Stimulated activated CD8-positive, alpha-beta memory T cell treated with anti-CD3 and anti-CD28 coated beads, Interleukin-4, amount 100 ng/mL, for 48 hours (primary cell): ENCODE results near the gene NTN4.
"Not testable (repeated sequence)": the region's sequence is repeated elsewhere in the genome, so short reads cannot be mapped to it uniquely, and the experiment has no call there.

Source experiments
- DNase-seq: peaks from one replicate; pipeline ENCODE4 v3.0.0-alpha.2; 2020

Gene NTN4

GRCh38 chr12:95790033-95790916 is at the start of gene NTN4:
Gene NTN4 (minus strand): TSS chr12:95790764. CDS start chr12:95790309, 455 bp downstream.
- peak; percentile 44 for DNase-seq

DNA sequence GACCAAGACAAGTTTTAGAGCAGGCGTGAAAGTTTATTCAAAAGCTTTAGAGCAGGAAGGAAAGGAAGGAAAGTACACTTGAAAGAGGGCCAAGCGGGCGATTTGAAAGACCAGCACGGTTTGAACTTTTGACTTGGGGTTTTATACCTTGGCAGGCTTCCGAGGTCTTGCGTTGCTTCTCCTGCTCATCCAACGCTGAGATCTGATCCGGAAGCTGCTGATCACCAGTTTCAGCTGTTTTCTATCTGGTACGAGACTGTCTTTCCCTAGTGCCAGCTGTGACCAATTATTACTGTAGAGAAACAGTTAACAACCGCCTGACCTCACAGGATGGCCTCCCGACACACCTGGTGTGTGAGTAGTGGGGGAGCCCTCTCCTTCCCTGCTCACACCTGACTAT is 47.6 kb upstream of the NTN4 start:
- DNase-seq, result no peak

DNA sequence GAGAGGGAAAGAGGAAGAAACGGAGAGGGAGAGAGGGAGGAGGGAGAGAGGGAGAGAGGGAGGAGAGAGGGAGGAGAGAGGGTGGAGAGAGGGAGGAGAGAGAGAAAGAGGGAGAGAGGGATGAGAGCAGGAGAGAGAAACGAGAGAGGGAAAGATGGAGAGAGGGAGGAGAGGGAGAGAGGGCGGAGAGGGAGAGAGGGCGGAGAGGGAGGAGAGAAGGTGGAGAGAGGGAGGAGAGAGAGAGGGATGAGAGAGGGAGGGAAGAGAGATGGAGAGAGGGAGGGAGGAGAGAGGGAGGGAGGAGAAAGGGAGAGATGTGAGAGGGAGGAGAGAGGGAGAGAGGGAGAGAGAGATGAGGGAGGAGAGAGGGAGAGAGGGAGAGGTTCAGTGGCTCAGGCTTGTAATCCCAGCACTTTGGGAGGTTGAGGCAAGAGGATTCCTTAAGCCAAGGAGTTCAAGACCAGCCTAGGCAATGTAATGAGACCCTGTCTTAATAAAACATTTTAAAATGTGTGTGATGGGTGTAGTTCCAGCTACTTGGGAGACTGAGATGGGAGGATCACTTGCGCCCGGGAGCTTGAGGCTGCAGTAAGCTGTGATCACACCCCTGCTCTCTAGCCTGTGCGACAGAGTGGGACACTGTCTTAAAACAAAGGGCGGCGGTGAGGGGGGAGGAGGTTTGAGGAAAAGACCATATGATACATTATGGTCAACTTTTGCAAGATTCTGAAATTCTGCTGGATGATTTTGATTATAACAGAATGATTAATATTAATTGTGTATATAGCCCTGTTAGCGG is 46.9 kb upstream of the NTN4 start:
- DNase-seq, result no peak

DNA sequence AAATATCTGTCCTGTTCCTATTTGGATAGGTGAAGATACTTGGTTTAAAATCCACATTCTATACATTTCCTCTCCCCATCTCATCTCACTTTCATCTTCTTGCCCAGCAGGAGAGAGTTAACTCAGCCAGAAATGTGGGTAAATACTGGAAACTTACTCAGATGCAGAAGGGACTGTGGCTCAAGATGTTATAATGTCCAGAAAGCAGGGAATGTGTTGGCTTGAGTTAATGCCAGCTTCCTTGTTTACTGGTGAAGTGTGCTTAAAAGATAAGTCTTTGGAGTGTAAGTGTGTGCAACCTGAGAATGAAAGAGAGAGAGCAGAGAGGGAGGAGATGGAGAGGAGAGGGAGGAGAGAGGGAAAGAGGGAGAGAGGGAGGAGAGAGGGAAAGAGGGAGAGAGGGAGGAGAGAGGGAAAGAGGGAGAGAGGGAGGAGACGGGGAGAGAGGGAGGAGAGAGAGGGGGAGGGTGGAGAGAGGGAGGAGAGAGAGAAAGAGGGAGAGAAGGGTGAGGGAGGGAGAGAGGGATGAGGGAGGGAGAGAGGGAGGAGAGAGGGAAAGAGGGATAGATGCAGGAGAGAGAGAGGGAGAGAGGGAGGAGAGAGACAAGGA is 46.2 kb upstream of the NTN4 start:
- no peak for DNase-seq

DNA sequence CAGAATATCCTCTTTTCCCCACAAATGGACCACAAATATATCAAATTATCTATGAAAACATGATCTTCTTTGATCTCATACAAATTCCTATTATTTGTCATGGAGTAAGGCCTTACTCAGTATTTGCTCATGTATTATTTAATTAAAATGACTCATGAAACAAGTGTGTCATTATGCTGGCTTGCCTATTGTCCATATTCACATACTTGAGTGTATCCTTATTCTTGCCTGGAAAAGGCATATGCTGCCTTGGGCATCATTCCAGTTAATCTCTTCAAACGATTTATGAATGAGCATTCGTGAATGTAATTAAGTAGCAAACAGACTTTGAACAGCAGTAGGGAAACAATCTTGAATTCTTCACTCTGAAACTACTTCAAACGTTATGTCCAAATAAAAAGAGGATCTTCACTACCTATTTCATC is 45.6 kb upstream of the NTN4 start:
- no peak for DNase-seq

GRCh38 chr12:95834572-95834971 is 44.0 kb upstream of the NTN4 start:
- DNase-seq, result no peak

GRCh38 chr12:95830335-95831089 is 39.9 kb upstream of the NTN4 start:
- no peak for DNase-seq

DNA sequence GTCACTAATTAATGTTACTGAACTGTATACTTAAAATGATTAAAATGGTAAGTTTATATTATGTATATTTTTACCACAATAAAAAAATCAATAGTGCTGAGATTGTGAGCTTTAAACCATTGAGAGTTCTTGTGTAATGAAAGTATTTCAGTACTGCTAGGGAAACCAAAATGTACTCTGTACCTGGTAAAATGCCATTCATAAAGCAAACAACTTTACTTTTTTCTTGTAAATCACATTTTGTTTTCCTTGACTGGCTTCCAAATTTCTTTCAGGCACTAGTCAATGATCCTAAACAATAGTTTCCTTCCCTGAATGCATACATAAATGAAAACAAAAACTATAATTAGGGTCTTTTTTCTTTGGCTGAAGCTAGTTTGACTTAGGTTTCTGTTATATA is 38.8 kb upstream of the NTN4 start:
- DNase-seq, result no peak

DNA sequence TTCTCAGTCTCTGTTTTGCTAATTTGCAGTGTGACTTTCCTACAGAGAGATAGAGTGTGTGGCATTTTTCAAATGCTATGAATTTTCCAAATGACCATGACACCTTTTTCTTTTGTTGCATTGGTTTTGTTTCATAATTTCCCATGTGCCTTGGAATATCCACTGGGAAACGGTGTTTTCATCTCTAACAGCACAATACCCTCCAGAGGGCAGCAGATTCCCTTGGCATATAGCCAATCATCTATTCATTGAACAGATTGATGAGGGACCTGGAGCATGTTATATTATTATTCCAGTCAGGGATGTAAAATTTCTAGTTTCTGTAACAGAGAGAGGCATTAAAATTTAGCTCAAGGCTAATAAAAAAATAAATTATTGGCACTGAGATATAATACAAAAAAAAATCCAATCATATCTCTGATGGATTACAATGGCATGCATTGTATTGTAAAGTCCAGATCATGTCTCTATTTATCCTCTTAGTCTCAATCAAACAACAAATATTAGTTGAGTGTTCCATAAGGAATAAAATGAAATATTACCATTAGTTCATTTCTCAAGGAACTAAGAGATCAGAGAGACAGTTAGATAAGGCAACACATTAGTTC is 29.6 kb upstream of the NTN4 start:
- DNase-seq, result no peak

DNA sequence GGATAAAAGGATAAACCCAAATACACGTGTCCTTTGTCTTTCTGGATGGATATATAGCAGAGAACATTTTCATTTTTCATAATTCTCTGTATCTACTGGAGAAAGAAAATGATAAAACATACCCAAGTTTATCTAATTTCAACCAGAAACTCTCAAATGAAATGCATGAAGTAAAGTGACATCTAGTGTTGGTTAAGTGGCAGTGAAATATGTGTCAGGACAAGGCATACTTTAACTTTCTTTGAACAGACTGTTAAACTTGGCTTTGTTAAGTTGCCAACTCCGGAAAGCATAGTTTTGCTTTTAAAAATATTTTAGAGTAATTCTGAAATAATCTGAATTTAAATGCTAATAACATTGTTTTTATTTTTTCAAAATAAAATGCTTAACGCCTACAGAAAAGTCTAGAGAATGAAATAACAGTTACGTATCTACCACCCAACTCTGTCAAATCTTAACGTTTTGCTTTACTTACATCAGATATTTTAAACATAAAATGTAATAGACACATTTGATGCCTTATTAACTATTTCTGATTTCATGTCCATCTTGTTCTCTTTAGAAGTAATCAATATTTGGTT is 25.2 kb upstream of the NTN4 start:
- DNase-seq, result no peak

- not testable (repeated sequence) for DNase-seq
Observed at GRCh38 chr12:95812155-95812554, 21.6 kb upstream of the NTN4 start.

DNA sequence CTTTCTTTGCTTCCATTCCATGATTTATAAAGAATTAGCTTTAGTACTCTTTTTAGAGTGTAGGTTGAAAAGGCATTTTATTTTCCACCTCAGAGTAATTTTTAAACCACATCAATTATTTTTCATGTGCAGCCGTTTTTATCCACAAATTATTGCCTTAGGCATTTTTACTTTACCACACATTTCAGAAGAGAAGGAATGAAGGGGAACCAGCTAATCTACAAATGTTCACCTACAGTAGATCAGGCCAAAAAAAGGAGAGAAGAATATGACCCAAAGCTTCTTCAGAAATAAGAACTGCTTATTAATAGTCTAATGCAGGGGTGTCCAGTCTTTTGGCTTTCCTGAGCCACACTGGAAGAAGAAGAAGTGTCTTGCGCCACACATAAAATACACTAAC is 19.8 kb upstream of the NTN4 start:
- no peak for DNase-seq

DNA sequence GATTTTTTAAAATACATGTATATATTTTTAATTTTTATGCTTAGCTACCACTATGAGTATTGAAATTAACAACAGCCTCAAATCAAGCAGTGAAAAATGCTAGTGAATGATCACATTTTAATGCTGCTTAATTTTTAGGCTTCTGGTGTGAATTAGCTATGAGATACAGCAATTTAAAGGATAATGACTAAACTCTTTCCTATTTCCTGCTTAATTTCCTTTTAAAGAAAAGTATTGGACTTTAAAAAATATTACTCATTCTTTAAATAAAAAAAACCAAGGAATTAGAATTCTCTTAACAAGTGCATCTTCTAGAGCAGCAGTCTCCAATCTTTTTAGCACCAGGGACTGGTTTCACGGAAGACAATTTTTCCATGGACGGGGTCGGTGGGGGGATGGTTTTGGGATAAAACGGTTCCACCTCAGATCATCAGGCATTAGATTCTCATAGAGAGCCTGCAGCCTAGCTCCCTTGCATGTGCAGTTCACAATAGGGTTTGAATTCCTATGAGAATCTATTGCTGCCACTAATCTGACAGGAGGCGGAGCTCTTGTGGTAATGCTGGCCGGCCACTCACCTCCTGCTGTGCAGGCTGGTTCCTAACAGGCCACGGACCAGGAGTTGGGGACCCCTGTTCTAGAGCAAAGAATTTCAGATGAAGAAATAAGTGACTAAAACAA is 18.6 kb upstream of the NTN4 start:
- DNase-seq, result no peak

DNA sequence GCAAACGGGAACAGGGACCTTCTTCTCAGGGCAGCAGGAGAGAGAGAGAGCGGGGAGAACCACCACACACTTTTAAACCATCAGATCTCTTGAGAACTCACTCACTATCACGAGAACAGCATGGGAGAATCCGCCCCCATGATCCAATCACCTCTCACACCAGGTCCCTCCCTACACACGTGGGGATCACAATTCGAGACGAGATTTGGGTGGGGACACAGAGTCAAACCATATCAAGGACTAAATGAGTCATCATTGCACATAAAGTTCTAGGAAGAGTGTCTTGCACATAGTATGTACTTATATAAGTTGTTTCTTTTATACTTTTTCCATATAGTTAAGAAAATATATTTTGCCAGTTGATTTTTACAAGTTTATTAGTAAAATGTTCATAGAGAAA is 17.6 kb upstream of the NTN4 start:
- DNase-seq, result no peak

DNA sequence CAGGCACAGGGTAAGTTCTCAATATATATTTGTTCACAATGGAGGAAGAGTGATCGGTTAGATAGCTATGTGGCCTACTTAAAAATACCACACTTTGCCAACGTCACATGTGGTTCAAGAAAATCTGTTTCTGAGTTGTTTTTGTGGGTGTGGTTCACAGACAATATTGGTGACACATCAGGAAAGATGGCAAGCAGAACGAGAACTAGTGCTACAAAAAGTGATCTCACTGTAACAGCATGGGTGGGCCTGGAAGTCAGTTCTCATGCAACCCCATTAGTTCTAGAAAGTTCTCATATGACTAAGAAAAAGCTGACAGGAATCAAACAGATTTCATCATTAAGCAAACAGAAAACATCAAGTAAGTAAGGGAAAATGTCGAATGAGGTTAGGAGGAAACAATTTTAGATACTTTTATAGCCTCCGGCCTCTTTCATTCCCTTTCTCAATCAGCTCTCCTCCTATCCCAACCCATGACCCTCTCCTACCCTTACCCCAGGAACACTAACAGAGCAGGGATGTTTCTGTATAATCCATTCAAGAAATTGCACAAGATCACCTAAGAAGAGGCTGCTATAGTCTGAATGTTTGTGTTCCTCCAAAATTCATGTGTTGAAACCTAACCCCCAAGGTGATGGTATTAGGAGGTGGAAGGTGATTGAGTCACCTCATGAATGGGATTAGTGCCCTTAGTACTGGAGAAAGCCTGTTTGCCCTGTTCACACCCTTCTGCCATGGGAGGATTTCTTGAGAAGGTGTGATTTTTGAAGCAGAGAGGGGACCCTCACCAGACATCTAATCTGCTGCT is 15.5 kb upstream of the NTN4 start:
- DNase-seq, result no peak

GRCh38 chr12:95804291-95804690 is 13.7 kb upstream of the NTN4 start:
- no peak for DNase-seq

DNA sequence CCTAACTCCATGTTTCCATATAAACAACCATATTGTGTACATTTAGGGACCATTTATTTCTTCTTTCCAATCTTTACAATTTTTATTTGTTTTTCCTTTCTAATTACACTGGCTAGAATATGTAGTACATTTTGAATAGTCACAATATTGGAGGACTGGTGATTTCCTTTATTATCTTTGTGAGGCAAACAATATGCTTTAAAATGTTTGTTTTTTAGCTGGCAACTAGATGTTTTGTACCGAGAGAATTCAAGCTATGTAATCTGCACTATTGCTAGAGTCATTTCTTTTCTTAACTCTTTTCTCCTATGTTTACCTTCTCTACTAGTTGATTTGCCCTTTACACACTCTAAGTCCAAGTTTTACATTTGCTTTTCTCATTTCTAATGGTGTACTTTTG is 13.3 kb upstream of the NTN4 start:
- DNase-seq, result no peak

GRCh38 chr12:95802482-95803270 is 12.1 kb upstream of the NTN4 start:
- DNase-seq, result no peak

DNA sequence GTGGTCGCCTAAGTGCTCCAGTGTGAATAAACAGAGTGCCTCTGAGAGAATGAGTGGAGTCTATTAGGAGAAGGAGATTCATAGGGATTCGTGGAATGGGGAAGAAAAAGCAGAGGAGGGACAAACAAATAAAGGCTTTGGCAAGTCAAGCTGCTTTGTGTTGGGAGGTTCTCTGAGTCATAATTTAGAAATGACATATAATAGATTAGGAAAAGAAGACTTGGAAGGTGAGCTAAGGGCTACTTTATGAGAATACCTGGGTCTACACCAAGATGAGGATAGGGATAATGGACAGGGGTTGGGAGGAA is 6.4 kb upstream of the NTN4 start:
- DNase-seq, result no peak
